NCI-H1930 (cell line): ENCODE data around the gene MAML2.
A peak's percentile ranks its signal among the peaks of the same experiment; 100 is the strongest.

Experiments
- DNase-seq, 2 experiments: peaks; one replicate each; lab custom pipeline; 2025; lab: John Stamatoyannopoulos, UW

The MAML2 gene

DNA sequence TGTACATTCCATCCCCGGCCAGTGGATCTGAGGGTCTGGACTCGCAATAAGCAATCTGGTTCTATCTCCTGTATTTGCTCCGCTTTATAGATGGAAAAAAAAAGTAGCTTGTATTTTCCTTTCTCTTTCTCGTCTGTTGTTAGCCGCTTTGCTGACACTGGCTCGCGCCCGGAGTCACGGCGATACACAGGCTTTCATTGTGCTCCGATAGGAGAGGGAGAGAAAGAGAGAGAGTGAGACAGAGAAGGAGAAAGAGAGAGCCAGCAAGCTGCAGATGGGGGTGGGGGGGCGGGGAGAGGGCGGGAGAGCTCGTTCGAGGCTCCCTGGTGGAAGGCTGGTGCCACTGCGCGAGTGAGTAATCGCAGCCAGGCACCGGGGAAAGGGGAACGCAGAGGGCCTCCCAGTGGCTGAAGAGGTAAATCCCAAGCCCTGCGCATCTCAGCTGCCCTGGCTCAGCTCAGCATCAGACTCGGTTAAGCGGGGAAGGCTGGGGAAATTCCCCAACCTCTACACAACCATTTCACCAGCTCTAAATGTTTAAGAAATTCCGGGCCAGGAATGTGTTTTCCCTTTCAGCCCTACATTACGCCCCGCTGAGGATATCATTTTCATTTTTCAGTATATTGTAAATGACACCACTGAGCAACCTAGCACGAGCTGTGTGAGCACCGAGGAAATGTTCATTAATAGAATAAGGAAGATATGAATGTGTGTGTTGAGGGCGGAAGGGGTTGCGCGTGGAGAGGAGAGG, at the start of gene MAML2:
Gene MAML2 (minus strand): TSS at position 235 of the 751 bp plus-strand sequence. CDS start 1,300 bp downstream, outside the sequence.
- DNase-seq = peak; percentile 83 to 84

DNA sequence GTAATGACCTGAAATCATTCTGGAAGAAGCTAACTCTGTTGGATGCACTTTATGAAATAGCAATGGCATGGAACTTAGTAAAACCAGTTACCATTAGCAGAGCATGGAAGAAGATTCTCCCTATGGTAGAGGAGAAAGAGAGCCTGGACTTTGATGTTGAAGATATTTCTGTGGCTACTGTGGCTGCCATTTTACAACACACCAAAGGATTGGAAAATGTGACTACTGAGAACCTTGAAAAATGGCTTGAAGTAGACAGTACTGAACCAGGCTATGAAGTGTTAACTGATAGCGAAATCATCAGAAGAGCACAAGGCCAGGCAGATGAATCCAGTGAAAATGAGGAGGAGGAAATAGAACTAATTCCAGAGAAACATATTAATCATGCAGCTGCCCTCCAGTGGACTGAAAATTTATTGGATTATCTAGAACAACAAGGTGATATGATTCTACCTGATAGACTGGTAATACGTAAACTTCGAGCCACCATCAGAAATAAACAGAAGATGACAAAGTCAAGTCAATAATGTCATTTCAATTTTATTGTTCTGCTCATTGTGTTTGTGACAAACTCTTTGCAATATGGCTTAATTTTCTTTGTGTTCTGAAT, 48.8 kb upstream of the MAML2 start:
- no peak for DNase-seq

DNA sequence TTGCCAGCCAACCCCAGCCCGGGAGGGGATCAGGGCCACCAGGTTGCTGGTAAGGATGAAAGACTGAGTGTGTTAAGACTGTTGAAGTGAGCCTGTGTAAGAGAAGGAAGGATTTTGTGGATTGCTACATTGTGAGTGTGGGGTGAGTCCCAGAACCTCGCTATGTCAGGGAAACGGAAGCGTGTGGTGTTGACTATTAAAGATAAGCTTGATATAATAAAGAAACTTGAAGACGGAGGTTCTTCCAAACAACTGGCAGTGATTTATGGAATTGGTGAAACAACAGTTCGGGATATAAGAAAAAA, 47.4 kb upstream of the MAML2 start:
- no peak for DNase-seq

DNA sequence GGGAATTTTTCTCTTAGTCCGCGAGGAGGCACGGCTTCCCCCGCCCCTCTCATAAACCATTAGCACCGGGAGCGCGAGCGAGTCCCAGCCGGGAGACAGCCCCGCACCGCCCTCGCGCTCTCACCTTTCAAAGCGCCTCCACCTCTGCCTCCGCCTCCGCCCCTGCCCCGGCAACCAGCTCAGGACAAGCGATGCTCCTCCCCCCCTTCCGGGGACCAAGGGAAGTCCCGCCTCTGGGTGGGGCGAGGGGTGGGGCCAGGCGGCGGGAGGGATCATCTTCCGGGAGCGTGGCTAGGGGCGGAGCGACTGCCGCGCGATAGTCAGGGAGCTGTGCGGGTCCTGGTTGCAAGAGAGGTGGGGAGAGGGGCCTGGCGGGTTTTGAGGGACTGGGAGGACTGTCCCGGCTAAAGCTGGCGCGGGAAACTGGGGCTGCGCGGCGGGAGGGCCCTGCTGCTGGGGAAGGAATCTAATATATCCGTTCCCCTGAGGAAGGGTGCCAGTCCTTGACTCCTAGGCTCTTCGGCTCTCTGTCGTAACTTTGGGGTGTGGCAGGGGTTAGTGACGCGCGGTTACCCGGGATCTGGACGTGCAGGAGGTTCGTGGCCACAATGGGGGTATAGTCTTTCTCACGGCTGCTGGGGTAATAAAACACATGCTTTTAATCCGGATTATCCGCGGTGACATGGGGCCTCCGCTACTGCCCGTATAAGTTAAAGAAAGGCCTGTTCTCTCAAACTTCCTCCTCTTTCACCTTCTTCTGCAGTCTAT, 46.9 kb upstream of the MAML2 start, which contains the start of the genes CCDC82 and JRKL:
Gene CCDC82 (minus strand): TSS at position 193 of the 768 bp plus-strand sequence. CDS start 5,165 bp downstream, outside the sequence.
Gene JRKL (plus strand): TSS at position 294 of the 768 bp plus-strand sequence. CDS start 637 bp downstream, outside the sequence.
- peak; percentile 93 to 94 for DNase-seq

DNA sequence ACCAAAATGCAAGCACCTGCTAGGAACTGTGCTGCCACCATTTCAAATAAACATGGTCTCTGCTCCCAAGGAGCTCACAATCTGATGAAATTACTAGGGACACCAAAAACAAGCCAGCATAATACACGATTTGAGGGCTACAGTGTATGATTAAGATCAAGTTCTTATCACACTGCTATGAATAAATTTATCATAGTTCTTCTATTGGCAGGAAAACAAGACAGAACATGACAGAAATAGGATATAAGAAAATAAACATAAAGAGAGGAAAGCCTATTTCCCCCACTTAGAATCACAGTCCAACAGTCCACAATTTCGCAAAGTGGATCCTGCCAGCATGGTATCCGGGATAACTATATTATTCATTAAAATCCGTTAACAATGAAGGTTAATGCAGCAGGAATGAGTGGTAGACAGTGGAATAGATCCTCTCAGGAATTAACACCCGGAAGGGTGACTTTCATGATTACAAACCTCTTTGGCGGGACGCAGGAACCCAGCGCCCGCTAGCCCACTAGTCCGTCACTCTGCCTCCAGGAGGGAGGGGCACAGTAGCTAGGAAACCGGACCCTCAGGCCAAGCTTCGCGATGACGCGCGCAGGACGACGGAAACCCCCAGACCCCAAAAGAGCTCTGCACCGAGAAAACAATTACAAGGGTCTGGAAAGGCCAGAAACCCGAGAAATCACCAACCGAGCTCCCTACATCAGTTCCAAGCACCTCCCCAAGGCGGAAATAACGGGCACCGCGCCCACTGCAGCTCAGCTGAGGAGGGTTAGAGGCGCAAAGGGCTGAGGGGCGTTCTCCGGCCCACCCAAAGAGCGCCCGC, 46.1 kb upstream of the MAML2 start:
- DNase-seq = peak; percentile 44

DNA sequence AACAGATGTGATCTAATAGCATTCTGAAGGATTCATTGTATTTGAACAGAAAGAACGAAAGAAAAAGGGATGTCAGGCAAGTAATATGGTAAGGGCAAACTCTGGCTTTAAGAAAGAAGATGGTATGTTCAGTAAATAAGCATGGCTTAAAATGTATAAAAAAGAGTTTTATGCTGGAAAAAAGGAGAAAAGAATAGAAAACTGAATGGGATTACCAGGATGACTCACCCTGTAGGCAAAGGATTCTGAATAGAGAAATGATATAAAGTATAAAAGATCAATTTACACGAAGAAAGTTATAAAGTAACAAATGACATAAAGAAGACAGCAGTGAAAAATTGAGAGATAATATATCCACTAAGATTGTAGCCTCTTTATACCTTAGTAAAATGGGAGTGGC, 42.2 kb upstream of the MAML2 start:
- DNase-seq = no peak

DNA sequence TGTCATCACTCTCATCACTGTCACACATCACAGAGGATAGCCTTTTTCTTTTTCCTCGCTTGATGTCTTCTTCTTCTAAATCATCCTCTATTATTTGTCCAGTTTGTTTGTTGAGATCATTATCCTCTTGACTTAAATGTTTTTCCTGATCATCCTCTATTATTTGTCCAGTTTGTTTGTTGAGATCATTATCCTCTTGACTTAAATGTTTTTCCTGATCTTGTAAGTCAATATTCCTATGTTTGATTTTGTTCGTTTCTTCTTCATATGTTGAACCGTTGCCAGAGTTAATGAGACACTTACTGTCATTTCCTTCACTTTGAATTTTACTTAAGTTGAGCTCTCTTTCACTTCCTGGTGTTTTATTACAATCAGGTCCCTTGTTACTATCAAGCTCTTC, 41.2 kb upstream of the MAML2 start:
- DNase-seq = peak in 1 of 2 experiments; percentile 4

DNA sequence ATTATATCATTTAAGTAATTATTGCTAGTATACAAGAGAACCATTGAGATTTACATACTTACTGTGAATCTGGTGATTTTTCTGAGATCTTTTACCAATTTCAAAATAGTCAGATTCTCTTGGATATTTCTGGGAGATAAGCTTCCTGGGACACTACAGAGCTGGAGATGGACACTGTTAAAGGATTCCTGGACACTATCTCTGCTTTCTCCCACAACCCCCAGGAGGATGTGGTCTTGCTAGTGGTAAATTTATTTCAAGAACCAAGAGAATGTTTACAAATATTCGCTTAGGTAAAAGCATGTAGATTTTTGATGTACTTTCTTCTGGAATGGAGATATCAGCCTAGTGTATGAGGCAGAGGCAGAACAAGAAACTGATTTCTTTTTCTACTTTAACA, 33.8 kb upstream of the MAML2 start:
- DNase-seq = no peak

DNA sequence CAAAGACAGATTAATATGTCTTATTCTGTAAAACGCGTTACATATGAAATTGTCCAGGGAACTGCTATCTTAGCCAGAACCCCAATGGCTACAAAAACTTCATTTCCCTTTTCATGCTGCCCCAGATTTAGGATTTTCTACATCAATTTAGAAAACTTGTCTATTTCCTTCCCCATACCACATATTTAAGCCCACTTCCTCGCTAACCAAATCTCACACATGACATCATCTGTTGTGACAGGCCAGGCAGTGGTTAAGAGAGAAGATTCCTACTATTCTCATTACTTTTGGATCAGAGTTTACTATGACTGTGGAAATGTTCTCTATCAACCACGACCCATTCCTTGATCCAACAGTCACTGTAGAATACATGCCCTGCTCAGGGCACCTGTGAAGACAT, 30.8 kb upstream of the MAML2 start:
- no peak for DNase-seq

DNA sequence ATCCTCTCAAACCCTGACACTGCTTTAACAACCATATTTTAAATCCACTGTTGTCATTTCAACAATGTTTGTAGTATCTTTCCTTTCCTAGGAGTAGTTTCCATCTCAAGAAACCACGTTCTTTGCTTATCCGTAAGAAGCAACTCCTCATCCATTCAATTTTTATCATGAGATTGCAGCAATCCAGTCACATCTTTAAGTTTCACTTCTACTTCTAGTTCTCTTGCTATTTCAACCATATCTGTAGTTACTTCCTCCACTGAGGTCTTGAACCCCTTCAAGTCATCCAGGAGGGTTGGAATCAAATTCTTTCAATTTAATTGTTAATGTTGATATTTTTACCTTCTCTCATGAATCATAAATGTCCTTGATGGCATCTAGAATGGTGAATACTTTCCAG, 24.3 kb upstream of the MAML2 start:
- DNase-seq = no peak

DNA sequence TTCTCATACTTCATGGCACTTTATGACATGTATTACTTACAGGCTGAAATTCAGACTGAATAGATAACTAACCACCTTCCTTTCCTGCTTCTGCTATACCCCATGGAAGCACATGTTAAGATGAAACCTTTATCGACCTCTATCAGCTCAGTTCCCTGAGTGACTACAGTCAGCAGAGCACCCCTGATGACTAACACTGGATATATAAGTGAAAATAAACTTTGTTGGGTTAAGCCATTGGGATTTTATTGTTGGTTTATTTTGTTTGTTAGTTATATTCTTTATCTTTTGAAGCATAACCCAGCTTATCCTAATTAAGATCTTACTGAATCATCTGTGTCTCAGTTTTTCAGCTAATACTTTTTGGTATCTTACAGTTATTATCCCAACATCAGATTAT, 23.0 kb upstream of the MAML2 start:
- DNase-seq = no peak

DNA sequence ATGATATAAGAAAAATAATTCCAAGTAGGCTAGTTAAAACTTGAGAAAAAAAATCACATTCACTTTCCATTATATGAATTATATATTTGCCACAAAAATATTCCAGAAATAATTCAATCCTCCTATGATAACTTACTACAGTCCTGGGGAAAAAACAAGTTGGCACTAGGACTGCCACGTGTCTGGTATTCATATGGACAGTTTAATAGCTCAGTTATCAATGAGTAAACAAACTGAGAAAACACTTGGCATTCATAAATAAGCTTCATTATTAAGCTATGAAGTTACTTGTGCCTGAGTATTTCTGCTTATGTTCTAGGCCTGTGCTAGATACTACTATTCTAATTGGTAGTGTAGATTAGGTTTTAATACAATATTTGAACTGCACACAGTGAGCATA, 22.5 kb upstream of the MAML2 start:
- DNase-seq = no peak

DNA sequence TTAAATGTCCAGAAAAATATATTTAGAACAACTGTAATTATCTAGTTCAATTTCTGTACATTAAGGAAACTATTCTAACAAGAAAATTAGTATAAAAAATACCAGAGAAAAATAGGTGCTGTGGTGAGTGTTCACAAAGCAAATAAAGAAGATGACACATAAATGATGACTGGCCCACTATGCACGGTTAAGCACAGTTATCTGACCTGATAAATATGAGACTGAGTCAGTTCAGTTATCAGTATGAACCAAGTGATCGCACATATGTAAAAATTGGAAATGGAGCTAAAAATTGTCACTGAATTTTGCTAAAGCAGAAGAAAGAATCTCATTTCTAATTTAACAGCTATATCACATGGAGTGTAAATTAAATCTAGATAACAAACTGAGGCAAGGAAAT, 18.8 kb upstream of the MAML2 start:
- no peak for DNase-seq

DNA sequence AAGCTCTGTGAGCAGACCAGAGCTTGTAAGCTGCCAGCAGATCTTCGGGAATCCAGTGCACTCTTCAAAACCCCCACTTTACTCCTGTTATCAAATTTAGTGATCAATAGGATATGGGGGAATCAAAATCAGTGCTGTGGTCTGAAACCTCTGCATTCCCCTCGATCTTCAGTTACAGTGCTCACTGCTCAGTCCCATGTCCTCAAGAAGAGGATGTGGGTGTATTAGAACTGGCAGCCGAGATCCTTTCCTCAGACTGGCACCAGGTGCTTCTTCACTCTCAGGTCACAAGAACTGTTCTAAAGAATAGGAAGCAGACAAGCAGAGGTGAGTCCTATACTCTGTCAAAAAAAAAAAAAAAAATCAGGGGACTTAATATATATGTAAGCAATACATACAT, 15.3 kb upstream of the MAML2 start:
- no peak for DNase-seq

DNA sequence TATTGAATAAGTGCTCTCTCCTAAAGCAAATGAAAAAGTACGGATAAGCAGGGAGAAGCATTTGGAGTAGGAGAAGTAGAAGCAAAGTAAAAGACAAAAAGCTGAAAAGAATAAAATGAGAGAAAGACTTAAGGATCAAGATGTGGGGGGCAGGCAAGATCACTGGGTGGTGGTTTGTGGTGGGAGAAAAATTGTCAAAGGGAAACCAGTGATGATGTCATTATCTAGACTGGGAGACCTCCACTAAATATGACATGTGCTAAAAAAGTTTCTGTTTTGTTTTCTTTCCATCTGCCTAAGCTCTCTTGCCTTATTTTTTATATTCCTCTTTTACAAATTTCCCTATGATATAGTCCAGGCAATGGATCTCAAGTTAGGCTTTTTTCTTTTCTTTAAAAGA, 14.8 kb upstream of the MAML2 start:
- DNase-seq = no peak

DNA sequence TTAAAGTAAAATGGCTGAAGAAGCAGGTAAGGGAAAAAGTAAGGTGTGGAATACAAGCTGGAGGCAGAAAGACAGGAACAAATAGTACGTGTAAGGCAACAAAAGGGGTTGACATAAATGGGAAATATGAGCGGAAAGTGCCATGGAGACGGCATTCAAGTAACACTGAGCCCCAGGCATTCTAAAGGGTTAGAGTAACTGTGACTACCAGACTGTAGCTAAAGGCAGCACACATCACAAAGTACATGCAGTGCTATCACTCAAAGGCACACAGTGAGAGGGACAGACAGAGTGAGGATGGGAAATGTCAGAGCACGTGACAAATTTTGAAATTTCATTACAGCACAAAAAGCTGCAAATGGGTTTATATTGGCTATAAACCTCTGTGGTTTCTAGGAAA, 13.9 kb upstream of the MAML2 start:
- no peak for DNase-seq

DNA sequence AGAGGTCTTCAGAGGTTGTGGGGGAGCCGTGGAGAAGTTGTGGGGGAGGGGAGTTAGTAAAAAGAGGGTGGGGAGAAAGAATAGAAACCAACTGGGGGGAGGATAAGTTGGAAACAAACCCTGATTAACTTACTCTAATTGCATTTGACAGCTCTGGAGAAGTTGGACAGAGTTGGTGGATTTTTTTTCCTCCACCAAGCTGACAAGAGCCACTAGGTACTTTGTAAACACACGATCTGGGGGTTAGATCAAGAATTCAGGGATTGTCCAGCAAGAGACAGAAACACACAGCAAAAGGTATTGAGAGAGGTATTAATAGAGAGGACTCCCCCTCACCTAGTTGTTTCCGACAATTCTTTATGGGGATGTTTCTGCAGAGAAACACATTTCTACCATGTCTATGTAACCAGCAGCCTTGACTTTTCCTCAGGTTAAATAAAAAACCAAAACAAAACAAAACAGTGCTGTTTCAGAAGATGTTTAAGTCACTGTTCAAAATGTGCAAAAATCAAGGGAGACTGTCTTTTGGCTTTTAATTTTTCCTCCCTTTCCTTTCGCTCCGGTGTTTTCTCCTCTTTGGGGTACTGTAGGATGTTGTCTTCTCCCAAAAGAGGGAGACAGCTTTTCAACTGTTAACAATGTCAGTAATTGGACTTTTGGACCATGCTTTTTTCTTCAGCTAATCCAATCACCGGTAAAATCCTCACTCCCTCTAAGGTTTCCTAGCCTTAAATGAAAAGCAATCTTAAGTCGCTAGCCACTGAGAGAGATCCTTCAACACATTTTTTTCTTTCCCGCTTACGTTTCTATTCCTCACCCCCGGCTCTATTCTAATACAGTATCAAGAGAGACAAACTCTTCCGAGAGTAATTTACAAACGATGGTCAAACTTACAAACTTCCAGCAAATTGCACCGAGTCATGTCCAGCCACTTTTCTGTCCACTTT, 708 bp downstream of the MAML2 start:
- DNase-seq = no peak

DNA sequence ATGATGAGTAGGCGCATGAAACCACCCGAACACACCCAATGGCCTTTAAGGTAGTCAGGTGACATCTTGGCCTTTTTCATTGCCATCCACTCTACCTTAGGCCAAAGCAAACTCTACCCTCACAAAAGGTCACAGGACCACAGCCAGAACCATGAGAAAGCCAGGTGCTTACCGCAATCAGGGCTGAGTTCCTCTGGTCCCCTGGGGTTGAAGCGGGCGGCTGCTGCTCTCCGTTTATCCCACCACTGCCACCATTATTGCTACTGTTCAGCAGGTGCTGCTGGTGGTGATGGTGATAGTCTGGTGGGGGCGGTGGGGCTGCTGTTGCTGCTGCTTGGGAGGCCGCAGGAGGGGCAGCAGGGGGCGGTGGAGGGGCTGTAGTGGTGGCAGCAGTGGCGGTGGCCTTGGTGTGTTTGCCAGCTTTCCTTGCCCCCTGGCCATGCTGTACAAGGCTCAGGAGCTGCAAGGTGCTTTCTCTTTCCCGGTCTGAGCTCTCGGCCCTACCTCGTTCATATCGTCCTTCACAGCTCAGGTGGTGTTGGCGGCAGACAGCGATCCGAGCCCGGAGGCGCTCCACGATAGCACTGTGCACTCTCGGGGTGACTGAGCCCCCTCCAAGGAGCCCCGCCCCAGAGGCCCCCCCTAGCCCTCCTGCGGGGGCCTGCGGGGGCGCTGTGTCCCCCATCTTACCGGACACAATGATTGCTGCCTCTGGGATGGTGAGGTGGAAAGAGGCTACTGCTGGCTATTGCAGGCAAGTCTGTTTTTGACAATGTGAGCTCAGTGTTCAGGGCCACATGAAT, 1.6 kb downstream of the MAML2 start:
- no peak for DNase-seq

DNA sequence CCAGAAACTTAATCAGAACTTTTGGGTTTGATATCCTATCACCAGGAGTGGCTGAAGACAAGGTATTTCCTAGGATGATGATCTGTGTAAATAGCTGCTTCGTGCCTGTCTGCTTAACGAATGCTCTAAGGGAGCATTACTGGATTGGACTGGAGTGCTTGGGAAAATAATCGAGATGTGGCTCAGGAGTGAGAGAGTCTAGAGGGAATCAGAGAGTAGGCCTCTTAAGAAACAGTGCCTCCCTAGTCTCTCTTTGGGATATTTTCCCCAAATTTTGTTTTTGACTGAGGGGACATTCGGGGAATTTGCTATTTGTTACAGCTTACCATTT, 2.5 kb downstream of the MAML2 start:
- DNase-seq = no peak
